HG03103 (cell line): ENCODE measurements around the gene CER1.

Source experiments
- ATAC-seq: cut with Tn5 transposase; IDR thresholded peaks from one replicate; pipeline ENCODE4 v1.9.1; 2021; ENCODE audit warnings: low read depth; ENCODE audit not compliant: unreplicated experiment

The CER1 gene

GRCh38 chr9:14722391-14723035, at the start of gene CER1:
CER1 (minus strand) TSS chr9:14722733; CDS start chr9:14722672, 61 bp downstream.
- ATAC-seq, result no peak

GRCh38 chr9:14770592-14770991, 48.1 kb upstream of the CER1 start:
- no peak for ATAC-seq

- ATAC-seq, result peak; percentile 46
These were observed 46.7 kb upstream of the CER1 start for GRCh38 chr9:14769230-14769571.

- no peak for ATAC-seq
These were observed 46.1 kb upstream of the CER1 start for GRCh38 chr9:14768405-14769229.

GRCh38 chr9:14766299-14766698, 43.8 kb upstream of the CER1 start:
- ATAC-seq, result no peak

GRCh38 chr9:14761584-14761983, 39.1 kb upstream of the CER1 start:
- no peak for ATAC-seq

- ATAC-seq, result no peak
These were observed 37.5 kb upstream of the CER1 start for GRCh38 chr9:14760060-14760459.

- no peak for ATAC-seq
These were observed 33.8 kb upstream of the CER1 start for GRCh38 chr9:14756291-14756690.

- ATAC-seq, result no peak
These were observed 30.3 kb upstream of the CER1 start for GRCh38 chr9:14752871-14753270.

GRCh38 chr9:14752271-14752670, 29.7 kb upstream of the CER1 start:
- ATAC-seq, result no peak

GRCh38 chr9:14750821-14751220, 28.3 kb upstream of the CER1 start:
- ATAC-seq, result no peak

- no peak for ATAC-seq
These were observed 27.2 kb upstream of the CER1 start for GRCh38 chr9:14749741-14750211.

- ATAC-seq, result no peak
These were observed 25.8 kb upstream of the CER1 start for GRCh38 chr9:14748373-14748772.

GRCh38 chr9:14747111-14747510, 24.6 kb upstream of the CER1 start:
- no peak for ATAC-seq

- ATAC-seq, result no peak
These were observed 24.1 kb upstream of the CER1 start for GRCh38 chr9:14746626-14747025.

- ATAC-seq, result no peak
These were observed 22.2 kb upstream of the CER1 start for GRCh38 chr9:14744768-14745167.

- ATAC-seq, result peak; percentile 94
These were observed 18.8 kb upstream of the CER1 start for GRCh38 chr9:14741369-14741768.

GRCh38 chr9:14733133-14733532, 10.6 kb upstream of the CER1 start:
- no peak for ATAC-seq

GRCh38 chr9:14731294-14731981, 8.9 kb upstream of the CER1 start:
- no peak for ATAC-seq

- ATAC-seq, result no peak
These were observed 7.9 kb upstream of the CER1 start for GRCh38 chr9:14730461-14730898.

- ATAC-seq, result no peak
These were observed 768 bp upstream of the CER1 start for GRCh38 chr9:14723301-14723700.
